ENCODE data around the gene PLA2G4D. TPM values are rescaled to one million over a fixed set of nuclear protein-coding genes. Genes with fewer than 3 reads are reported as not detected.

Gene PLA2G4D
- polyA plus RNA-seq, 2 of the 4 experiments (the other 2 are of a cell fraction): not detected

- Histone ChIP-seq H3K4me2 (no peak overlapping the region), H3K4me1 (peaks cover 8% of the 10 kb centered on the region; the same call in 2 of the 3 replicates), H3K27ac (0 out of 6 replicates have a peak overlapping the region, but pooled peaks of 1 of the 2 experiments have one; percentile 9), H3K9me3 (no peaks in the 10 kb centered on the region), H3K4me3 (no peak overlapping the region)
- TF ChIP-seq HDAC2 (IDR thresholded peaks at IDR 0.05) (no peak), CTCF (IDR thresholded peaks at IDR 0.05) (no peak), TP53 (CRISPR knock-in tag; IDR thresholded peaks at IDR 0.05) (no peak), ATOH8 (CRISPR knock-in tag; IDR thresholded peaks at IDR 0.05; ENCODE audit: low read depth) (no peak), E2F6 (IDR thresholded peaks at IDR 0.05; ENCODE audit: borderline replicate concordance, low read depth) (no peak), FOXS1 (CRISPR knock-in tag; IDR thresholded peaks at IDR 0.05) (no peak), CBX2 (IDR thresholded peaks at IDR 0.05; ENCODE audit: borderline replicate concordance, low read depth) (no peak), POLR2A (IDR thresholded peaks at IDR 0.05; ENCODE audit: low read length) (no peak)
- ATAC-seq (no peak), DNase-seq (ENCODE audit: low read depth in 1 of 2, low spot score in 1 of 2) (no peak), FAIRE-seq (no peak)
- POLR2A ChIA-PET: interaction anchor here (0.6 kb wide), 1 partner anchor 80 kb away, joined by 3 read pairs; no protein-coding TSS in a partner anchor
- CTCF ChIA-PET: interaction anchor here (1.7 to 7.7 kb wide), 3 partner anchors 10 to 67 kb away, joined by 6 to 96 read pairs (median 9); no protein-coding TSS in a partner anchor
- 49% methylated on average over 2 of the region's 4 CpGs for WGBS (ENCODE audit: missing lambda C conversion rate)
Observed at GRCh38 chr15:42053010-42053409, 41.4 kb downstream of the PLA2G4D start.

GRCh38 chr15:42050484-42051255, 43.7 kb downstream of the PLA2G4D start:
- WGBS (ENCODE audit: missing lambda C conversion rate): 80% methylated on average over 10 of the region's 10 CpGs
- FAIRE-seq (no peak), DNase-seq (ENCODE audit: low read depth in 1 of 2, low spot score in 1 of 2) (no peak), ATAC-seq (no peak)
- CTCF ChIA-PET: interaction anchor here (1.1 to 7.7 kb wide), 2 partner anchors 64 to 87 kb away, joined by 3 to 96 read pairs; no protein-coding TSS in a partner anchor
- POLR2A ChIA-PET: no interaction called here
- no peak overlapping the region for H3K4me3 ChIP-seq
- TF ChIP-seq JUN (IDR thresholded peaks at IDR 0.05) (no peak), MAFK (IDR thresholded peaks at IDR 0.05; ENCODE audit: partially characterized antibody) (no peak), TP53 (CRISPR knock-in tag; IDR thresholded peaks at IDR 0.05) (no peak), ELK1 (IDR thresholded peaks at IDR 0.05; ENCODE audit: low read depth, low read length) (no peak)
- H3K27ac ChIP-seq: 0 out of 6 replicates have a peak overlapping the region, but pooled peaks of 1 of the 2 experiments have one; percentile 24
- H3K4me2 ChIP-seq: no peak overlapping the region
- H3K4me1 ChIP-seq: peaks cover 21% of the 10 kb centered on the region
- no peaks in the 10 kb centered on the region for H3K9me3 ChIP-seq

GRCh38 chr15:42048821-42049200, 45.6 kb downstream of the PLA2G4D start:
- Histone ChIP-seq H3K9me3 (no peaks in the 10 kb centered on the region), H3K4me1 (peaks cover 29% of the 10 kb centered on the region), H3K27ac (no peak overlapping the region), H3K4me2 (no peak overlapping the region), H3K4me3 (no peak overlapping the region)
- ChIA-PET POLR2A (no interaction called here), CTCF (interaction anchor here (1.2 to 1.8 kb wide), 3 partner anchors 8 to 59 kb away, joined by 3 to 8 read pairs (median 5); no protein-coding TSS in a partner anchor)
- FAIRE-seq: no peak
- WGBS (ENCODE audit: missing lambda C conversion rate): 88% methylated on average over 8 of the region's 8 CpGs
- no peak for ATAC-seq
- no peak for DNase-seq (ENCODE audit: low read depth in 1 of 2, low spot score in 1 of 2)
- no peak for TF ChIP-seq KDM5A (IDR thresholded peaks at IDR 0.05)
- TF ChIP-seq MAFK (IDR thresholded peaks at IDR 0.05; ENCODE audit: partially characterized antibody): no peak
- TF ChIP-seq CBX8 (IDR thresholded peaks at IDR 0.05): no peak
- no peak for TF ChIP-seq NR3C1 (IDR thresholded peaks at IDR 0.05)
- no peak for TF ChIP-seq ELK1 (IDR thresholded peaks at IDR 0.05; ENCODE audit: low read depth, low read length)
- TF ChIP-seq CBX2 (IDR thresholded peaks at IDR 0.05; ENCODE audit: borderline replicate concordance, low read depth): no peak
- no peak for TF ChIP-seq JUNB (IDR thresholded peaks at IDR 0.05)
- TF ChIP-seq PBX3 (IDR thresholded peaks at IDR 0.05): no peak
- no peak for TF ChIP-seq NFE2L2 (conservative IDR thresholded peaks at IDR 0.05; ENCODE audit: low read length)
- TF ChIP-seq EHMT2 (IDR thresholded peaks at IDR 0.05; ENCODE audit: low read depth): no peak
- TF ChIP-seq NPAS2 (CRISPR knock-in tag; IDR thresholded peaks at IDR 0.05; ENCODE audit: borderline replicate concordance): no peak
- TF ChIP-seq BHLHE40 (IDR thresholded peaks at IDR 0.05; ENCODE audit: low read depth, low read length): no peak
- TF ChIP-seq ZC3H11A (IDR thresholded peaks at IDR 0.05): no peak

Measured in A549 (cell line).